ENCODE data around the gene PAK1.

GRCh38 chr11:77345621-77346020 lies 128.3 kb downstream of the PAK1 start:
- TF ChIP-seq CTCF (IDR thresholded peaks at IDR 0.05; ENCODE audit: insufficient read depth, low read length) (no peak), POLR2AphosphoS5 (IDR thresholded peaks at IDR 0.05; ENCODE audit: low read depth) (no peak), REST (IDR thresholded peaks at IDR 0.05; ENCODE audit: insufficient replicate concordance, low read depth) (no peak)
